ENCODE measurements around the gene CSK.
"Not testable (repeated sequence)": the region's sequence is repeated elsewhere in the genome, so short reads cannot be mapped to it uniquely, and the experiment has no call there.

The CSK gene

GRCh38 chr15:74773329-74773728 is 8.6 kb upstream of the CSK start:
- no peak for DNase-seq

- peak; percentile 4 for DNase-seq
Observed at GRCh38 chr15:74773731-74774252, 8.1 kb upstream of the CSK start.

GRCh38 chr15:74775132-74775562 is 6.7 kb upstream of the CSK start:
- DNase-seq: no peak

- no peak for DNase-seq
Observed at GRCh38 chr15:74775894-74776293, 6.0 kb upstream of the CSK start.

GRCh38 chr15:74776821-74777768 is 4.8 kb upstream of the CSK start:
- no peak for DNase-seq

- DNase-seq: no peak
Observed at GRCh38 chr15:74777769-74778598, 3.9 kb upstream of the CSK start.

GRCh38 chr15:74778599-74778970 is 3.3 kb upstream of the CSK start:
- no peak for DNase-seq

- no peak for DNase-seq
Observed at GRCh38 chr15:74779162-74779648, 2.7 kb upstream of the CSK start.

GRCh38 chr15:74780523-74781430 is 1.1 kb upstream of the CSK start:
- DNase-seq: no peak

GRCh38 chr15:74782259-74783071 is 585 bp downstream of the CSK start:
- no peak for DNase-seq

GRCh38 chr15:74783072-74783807 is 1.4 kb downstream of the CSK start:
- DNase-seq: no peak

GRCh38 chr15:74783808-74784175 is 1.9 kb downstream of the CSK start:
- no peak for DNase-seq

GRCh38 chr15:74784426-74785193 is 2.7 kb downstream of the CSK start:
- no peak for DNase-seq

GRCh38 chr15:74785194-74786032 is 3.5 kb downstream of the CSK start:
- no peak for DNase-seq

GRCh38 chr15:74786081-74786480 is 4.2 kb downstream of the CSK start:
- DNase-seq: not testable (repeated sequence)

- DNase-seq: peak; percentile 7
Observed at GRCh38 chr15:74786551-74787165, 4.8 kb downstream of the CSK start.

GRCh38 chr15:74787251-74788041 is 5.6 kb downstream of the CSK start:
- no peak for DNase-seq

Measured in NCI-H774 (cell line).